GM21381 (cell line): ENCODE data around the gene ACTG1.

Experiments
- ATAC-seq: cut with Tn5 transposase; IDR thresholded peaks from one replicate; pipeline ENCODE4 v1.9.1; 2021; ENCODE audit warnings: mild to moderate bottlenecking, moderate library complexity; ENCODE audit not compliant: unreplicated experiment

ACTG1 gene

GRCh38 chr17:81545160-81545949, 32.8 kb upstream of the ACTG1 start:
- no peak for ATAC-seq

DNA sequence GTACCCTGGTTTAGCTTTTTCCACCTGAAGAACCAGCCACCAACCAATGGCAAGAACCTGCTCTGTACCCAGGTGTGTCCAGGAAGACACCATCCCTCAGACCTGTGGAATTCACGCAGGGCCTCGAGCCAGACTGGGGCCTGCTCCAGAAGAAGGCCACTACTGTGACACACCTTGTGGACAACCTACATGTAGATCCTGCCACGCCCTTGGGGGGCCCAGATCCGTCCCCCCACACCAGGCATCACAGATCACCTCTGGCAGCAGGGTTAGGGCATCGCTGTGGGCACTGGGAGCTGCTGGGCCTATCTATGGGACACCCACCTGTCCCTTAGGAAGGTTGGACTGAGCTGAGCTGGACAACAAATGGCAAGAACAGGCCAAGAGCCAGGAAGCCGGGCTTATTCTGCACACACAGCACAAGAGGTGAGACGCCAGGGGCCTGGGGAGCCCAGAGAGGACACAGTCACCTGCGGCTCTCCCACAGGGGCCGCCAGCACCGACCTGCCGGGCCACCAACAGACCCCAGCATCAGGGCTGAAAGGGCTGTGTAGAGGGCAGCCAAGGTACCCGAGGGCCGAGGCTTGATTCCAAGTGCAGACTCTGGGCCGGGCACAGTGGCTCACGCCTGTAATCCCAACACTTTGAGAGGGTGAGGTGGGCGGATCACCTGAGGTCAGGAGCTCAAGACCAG, 31.8 kb upstream of the ACTG1 start:
- ATAC-seq: no peak

GRCh38 chr17:81543756-81544155, 31.2 kb upstream of the ACTG1 start:
- ATAC-seq: no peak

- ATAC-seq: no peak
Observed at GRCh38 chr17:81543339-81543675, 30.7 kb upstream of the ACTG1 start.

GRCh38 chr17:81542431-81543338, 30.1 kb upstream of the ACTG1 start:
- no peak for ATAC-seq

GRCh38 chr17:81541123-81541522, 28.5 kb upstream of the ACTG1 start:
- ATAC-seq: no peak

DNA sequence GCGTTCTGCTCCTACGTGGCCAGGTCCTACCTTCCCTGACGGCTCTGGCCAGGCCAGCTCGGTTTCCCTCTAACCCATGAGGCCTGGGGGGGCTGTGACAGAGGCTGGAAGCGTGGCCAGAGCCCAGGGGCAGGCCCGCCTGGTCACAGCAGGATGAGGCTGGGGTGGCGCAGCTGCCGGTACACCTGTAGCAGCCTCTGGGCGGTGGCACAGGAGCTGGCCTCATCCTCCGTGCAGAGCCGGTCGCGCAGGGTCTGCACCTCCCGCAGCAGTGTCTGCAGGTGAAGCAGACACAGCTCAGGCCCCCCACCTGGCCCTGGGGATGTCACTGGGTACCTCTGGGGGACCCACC, 28.1 kb upstream of the ACTG1 start:
- ATAC-seq: no peak

- ATAC-seq: no peak
Observed at GRCh38 chr17:81539961-81540675, 27.5 kb upstream of the ACTG1 start.

DNA sequence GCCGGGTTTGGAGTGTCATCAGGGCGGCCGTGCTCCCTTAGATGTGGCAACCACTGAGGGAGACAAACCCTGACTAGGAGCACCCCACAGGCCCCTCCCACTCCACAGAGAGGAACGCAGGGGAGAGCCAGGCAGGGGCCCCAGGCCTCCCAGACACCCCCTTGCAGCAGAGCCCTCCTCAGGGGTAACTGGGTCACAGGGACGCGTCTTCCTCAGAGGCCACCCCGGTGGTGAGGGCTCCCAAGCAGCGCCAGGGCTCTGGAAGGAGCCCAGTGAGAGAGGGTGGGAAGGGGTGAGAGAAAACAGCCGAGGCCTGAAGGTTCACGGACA, 26.9 kb upstream of the ACTG1 start:
- no peak for ATAC-seq

GRCh38 chr17:81538651-81539570, 26.3 kb upstream of the ACTG1 start:
- ATAC-seq: no peak

DNA sequence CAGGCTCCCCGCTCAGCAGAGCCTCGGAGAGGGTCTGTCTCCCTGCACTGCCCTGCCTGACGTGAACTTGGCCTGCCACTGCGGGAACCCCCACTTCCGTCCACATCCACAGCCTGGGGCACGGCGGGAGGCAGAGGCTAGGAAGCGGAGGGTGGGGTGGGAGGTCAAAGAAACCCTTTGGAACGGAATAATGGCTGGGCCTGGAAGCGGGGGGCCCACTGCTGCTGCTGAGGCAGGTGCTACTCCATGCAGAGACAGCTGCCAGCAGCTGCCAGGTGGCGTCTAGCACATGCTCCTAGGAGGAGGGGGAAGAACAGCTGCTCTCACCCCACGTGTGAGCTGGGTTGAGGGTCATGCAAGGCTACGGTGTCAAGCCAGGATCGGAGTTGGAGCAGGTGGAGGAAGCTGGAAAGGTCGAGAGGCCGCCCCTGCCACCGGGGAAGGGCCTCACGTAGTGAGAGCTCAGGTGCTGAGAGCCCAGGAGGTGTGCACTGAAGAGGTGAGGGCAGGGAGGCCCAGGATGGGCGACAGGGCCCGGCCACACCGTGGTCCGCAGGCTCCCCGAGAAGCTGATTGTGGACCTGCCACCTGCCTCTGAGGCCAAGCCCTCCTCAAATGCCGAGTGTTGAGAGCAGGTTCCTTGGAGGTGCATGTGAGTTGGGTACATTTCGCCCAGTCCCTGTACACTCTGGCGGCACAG, 25.4 kb upstream of the ACTG1 start:
- no peak for ATAC-seq

GRCh38 chr17:81537343-81537855, 24.8 kb upstream of the ACTG1 start:
- no peak for ATAC-seq

DNA sequence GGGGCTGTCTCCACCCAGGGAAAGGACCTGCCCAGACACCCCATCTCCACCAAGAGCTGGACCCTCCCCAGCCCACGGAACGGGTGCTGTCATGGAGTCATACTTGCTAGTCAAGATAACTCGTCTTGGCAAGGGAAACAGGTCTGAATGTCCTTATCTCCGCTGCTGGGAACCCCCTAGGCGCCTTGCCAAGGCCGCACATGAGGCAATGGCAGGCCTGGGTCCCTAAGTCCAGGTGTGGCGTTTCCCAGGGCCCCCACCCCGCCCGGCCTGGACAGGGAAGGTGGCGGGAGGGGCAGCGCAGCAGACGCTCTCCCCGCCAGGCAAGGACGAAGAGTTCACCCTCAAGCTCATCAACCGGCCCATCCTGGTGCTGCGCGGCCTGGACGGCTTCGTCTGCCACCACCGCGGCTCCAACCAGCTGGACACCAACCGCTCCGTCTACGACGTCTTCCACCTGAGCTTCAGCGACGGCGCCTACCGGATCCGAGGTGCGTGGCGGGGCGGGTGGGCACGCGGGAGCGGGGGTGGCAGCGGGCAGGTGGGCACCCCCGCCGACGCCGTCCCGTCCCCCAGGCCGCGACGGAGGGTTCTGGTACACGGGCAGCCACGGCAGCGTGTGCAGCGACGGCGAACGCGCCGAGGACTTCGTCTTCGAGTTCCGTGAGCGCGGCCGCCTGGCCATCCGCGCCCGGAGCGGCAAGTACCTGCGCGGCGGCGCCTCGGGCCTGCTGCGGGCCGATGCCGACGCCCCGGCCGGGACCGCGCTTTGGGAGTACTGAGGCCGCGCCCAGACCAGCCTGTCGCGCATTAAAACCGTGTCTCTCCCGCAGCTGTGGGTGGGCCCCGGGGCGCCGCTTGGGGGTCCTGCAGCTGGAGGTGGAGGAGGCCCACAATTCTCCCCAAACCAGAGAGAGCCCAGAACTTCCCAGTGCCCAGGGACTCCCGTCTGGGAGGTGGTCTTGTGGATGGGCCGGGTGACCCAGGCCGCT, 24.0 kb upstream of the ACTG1 start:
- ATAC-seq: no peak

DNA sequence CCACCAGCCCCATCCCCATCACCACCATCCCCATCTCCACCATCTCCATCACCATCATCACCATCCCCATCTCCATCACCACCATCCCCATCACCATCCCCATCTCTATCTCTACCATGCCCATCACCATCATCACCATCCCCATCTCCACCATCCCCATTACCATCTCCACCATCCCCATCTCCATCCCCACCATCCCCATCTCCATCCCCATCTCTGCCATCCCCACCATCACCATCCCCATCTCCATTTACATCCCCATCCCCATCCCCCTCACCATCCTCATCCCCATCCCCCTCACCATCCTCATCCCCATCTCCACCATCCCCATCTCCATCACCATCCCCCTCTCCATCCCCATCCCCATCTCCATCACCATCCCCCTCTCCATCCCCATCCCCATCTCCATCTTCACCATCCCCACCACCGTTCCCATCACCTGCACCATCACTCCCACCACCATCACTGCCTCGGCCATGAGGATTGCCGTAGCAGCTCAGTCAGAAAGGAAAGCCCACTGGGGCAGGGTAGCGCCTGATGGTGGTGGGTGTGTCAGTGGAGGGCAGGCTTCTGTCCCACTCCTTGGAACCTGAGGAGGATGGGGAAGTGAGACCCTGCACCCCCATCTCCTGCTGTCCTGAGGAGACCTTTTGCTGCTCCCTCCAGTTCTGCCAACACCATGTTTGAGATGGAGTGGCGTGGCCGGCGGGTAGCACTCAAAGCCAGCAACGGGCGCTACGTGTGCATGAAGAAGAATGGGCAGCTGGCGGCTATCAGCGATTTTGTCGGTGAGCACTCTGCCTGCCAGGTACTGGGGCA, 23.1 kb upstream of the ACTG1 start:
- no peak for ATAC-seq

DNA sequence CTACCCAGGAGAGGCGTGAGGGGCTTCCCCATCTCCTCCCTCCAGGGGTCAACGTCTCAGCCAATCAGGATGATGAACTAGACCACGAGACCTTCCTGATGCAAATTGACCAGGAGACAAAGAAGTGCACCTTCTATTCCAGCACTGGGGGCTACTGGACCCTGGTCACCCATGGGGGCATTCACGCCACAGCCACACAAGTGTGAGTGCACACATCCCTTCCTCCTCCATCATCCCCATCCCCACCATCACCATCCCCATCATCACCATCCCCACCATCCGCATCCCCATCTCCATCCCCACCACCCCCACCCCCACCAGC, 22.4 kb upstream of the ACTG1 start:
- no peak for ATAC-seq

DNA sequence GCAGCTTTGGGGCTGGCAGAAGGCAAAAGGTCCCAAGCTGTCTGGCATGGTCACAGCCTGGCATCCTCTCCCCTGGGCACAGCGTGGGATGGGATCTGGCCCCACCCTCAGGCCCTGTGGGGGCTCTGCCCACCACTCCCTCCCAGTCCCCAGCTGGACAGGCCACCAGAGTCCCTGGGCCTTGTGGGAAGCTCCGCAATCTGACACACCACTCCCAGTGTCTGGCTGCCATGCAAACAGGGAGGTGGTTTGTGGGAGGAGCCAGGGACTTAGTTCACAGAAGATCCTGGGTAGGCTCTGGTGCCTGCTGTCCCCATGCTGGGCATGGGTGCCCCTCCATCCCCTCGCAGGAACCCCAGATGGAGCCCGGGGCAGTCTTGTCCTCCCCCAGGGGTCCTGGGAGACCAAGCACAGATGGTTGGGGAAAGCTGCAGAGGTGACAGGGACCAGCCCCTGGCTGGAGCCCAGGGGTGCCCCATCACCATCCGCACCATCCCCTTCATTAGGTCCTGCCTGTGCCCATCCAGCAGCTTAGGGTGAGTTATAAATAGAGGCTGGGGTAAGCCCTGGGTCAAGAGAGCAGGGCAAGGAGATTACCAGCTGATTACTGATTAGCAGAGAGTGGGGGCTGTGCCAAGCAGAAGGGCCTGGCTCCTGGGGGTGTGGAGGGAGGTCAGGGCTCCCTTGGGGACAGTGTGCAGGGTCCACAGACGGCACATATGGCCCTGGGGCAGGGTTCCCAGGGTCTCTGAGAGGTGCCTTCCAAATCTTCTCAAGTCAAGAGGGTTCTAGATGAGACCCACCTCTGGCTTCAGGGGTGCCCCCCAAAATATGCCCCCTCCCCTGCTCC, 21.8 kb upstream of the ACTG1 start:
- ATAC-seq: no peak
